H1 (cell line): ENCODE data around the gene RAB40A. TPM values are rescaled to one million over a fixed set of nuclear protein-coding genes. Genes with fewer than 3 reads are reported as not detected.

Experiments
- BACH1 ChIP-seq: IDR thresholded peaks from 2 replicates; pipeline ENCODE4 v1.6.1; 2012; ENCODE audit warnings: low read length, improper control_type of control experiment
- BCL11A ChIP-seq, 2 experiments: IDR thresholded peaks; one replicate each; pipeline ENCODE4 v1.6.1; 2011; ENCODE audit warnings: low read depth in 2 of 2, low read length in 2 of 2, mild to moderate bottlenecking in 2 of 2
- BRCA1 ChIP-seq: IDR thresholded peaks from 2 replicates; pipeline ENCODE4 v1.6.1; 2012; ENCODE audit warnings: low read depth, low read length, improper control_type of control experiment
- CEBPB ChIP-seq: IDR thresholded peaks from 2 replicates; pipeline ENCODE4 v1.6.1; 2012; ENCODE audit warnings: low read depth, low read length
- POU5F1 ChIP-seq: IDR thresholded peaks from 2 replicates; pipeline ENCODE4 v1.6.1; 2011; ENCODE audit warnings: low read depth, mild to moderate bottlenecking, low read length, moderate library complexity
- RAD21 ChIP-seq, 2 experiments: IDR thresholded peaks in 1 of 2; conservative IDR thresholded peaks in 1 of 2; 2 replicates each; pipeline ENCODE4 v1.6.1; 2011; ENCODE audit warnings: low read depth in 2 of 2, low read length in 2 of 2, improper control_type of control experiment in 1 of 2, inconsistent platforms in 1 of 2, mild to moderate bottlenecking in 1 of 2, moderate library complexity in 1 of 2
- TCF12 ChIP-seq: IDR thresholded peaks from 2 replicates; pipeline ENCODE4 v1.6.1; 2011; ENCODE audit warnings: low read depth, mild to moderate bottlenecking, low read length
- polyA plus RNA-seq, 7 experiments: library from polyadenylated mRNA; depleted of rRNA in 3 of 7; stranded (reverse) in 5 of 7; unstranded in 2 of 7; fragments of >200 nt in 5 of 7; fragments of 200-250 nt in 2 of 7; gene quantifications; 1 replicate in 5 of 7; 2 replicates in 1 of 7; 4 replicates in 1 of 7; pipeline versions ENCODE4 v1.2.1 to v1.2.3, GENCODE V29; 2011 to 2013; ENCODE audit warnings: missing spikeins in 2 of 7, mixed read lengths in 2 of 7
- total RNA-seq: library from RNA; stranded (reverse); fragmentation: NEBNext Ultra II Directional; extraction: Animal tissue kit (Norgen Biotek cat#: 25700); gene quantifications from 2 replicates; pipeline ENCODE4 v1.2.1, GENCODE V29; 2021

Gene RAB40A
- total and polyA plus RNA-seq, 2 of the 8 experiments (the other 6 are each of a cell fraction or from before 2014, with no cell fraction given): 0.09 to 0.21 TPM

GRCh38 chrX:103517246-103517645 is 2.0 kb downstream of the RAB40A start (continued):
- TF ChIP-seq RAD21 (IDR thresholded peaks at IDR 0.05 in 1 of 2, conservative IDR thresholded peaks at IDR 0.05 in 1 of 2; ENCODE audit: low read depth in 2 of 2, low read length in 2 of 2): no peak
- no peak for TF ChIP-seq BRCA1
- TF ChIP-seq TCF12: no peak
- no peak for TF ChIP-seq POU5F1
- TF ChIP-seq CEBPB: no peak
- TF ChIP-seq BACH1: no peak
- no peak for TF ChIP-seq BCL11A (IDR thresholded peaks at IDR 0.05; ENCODE audit: low read depth in 2 of 2, low read length in 2 of 2)
